SU-DHL-6 (cell line): ENCODE data around the gene ABCC3.

Experiments used
- H2AFZ ChIP-seq: fragments of 200-600 bp; sonication (generic); 2 replicates; pipeline ENCODE4 v1.6.1; 2014; ENCODE audit warnings: low read depth, mild to moderate bottlenecking, moderate library complexity, mixed read lengths, antibody characterized with exemption, low read length; ENCODE audit not compliant: severe bottlenecking
- H3F3A ChIP-seq: fragments of 200-600 bp; shearing (Covaris generic); 2 replicates; pipeline ENCODE4 v1.6.0; 2016; ENCODE audit warnings: antibody characterized with exemption, mild to moderate bottlenecking; ENCODE audit not compliant: insufficient read depth
- H3K27ac ChIP-seq: fragments of 200-600 bp; sonication (generic); 2 replicates; pipeline ENCODE4 v1.5.1; 2016; ENCODE audit warnings: low read depth, mild to moderate bottlenecking, low read length, moderate library complexity, mixed read lengths
- H3K27me3 ChIP-seq: fragments of 200-600 bp; sonication (generic), shearing (Covaris generic); 2 replicates; pipeline ENCODE4 v1.6.0; 2014; ENCODE audit warnings: mild to moderate bottlenecking, low read length
- H3K36me3 ChIP-seq: fragments of 200-600 bp; sonication (generic); 2 replicates; pipeline ENCODE4 v1.6.1; 2014; ENCODE audit warnings: mild to moderate bottlenecking, low read length, mixed read lengths
- H3K4me2 ChIP-seq: fragments of 300-600, 200-600 bp; shearing (Covaris generic), sonication (generic); 2 replicates; pipeline ENCODE4 v1.6.0; 2014; ENCODE audit warnings: low read length, low read depth, mild to moderate bottlenecking; ENCODE audit not compliant: poor library complexity, severe bottlenecking
- H3K4me3 ChIP-seq: fragments of 200-600 bp; sonication (generic); 2 replicates; pipeline ENCODE4 v1.5.1; 2014; ENCODE audit warnings: antibody characterized with exemption, low read length, mild to moderate bottlenecking, mixed read lengths; ENCODE audit not compliant: insufficient read depth, poor library complexity, severe bottlenecking
- H3K79me2 ChIP-seq: fragments of 200-600 bp; sonication (generic); 2 replicates; pipeline ENCODE4 v1.6.1; 2014; ENCODE audit warnings: mild to moderate bottlenecking, low read length, moderate library complexity; ENCODE audit not compliant: insufficient read depth
- H3K9ac ChIP-seq: fragments of 200-600 bp; sonication (generic); 2 replicates; pipeline ENCODE4 v1.7.0; 2014; ENCODE audit warnings: mild to moderate bottlenecking, low read length
- H3K9me2 ChIP-seq: fragments of 200-600 bp; sonication (generic); replicated peaks from 2 replicates; pipeline ENCODE4 v1.6.1; 2014; ENCODE audit warnings: low read length; ENCODE audit not compliant: insufficient read depth
- H3K9me3 ChIP-seq: fragments of 200-600 bp; sonication (generic); 2 replicates; pipeline ENCODE4 v1.6.1; 2014; ENCODE audit warnings: low read length, mixed read lengths; ENCODE audit not compliant: insufficient read depth
- H4K20me1 ChIP-seq: fragments of 200-600 bp; sonication (generic); 2 replicates; pipeline ENCODE4 v1.6.1; 2014; ENCODE audit warnings: low read depth, mild to moderate bottlenecking, antibody characterized with exemption, low read length, moderate library complexity, mixed read lengths
- CTCF ChIP-seq: fragments of 200-600 bp; sonication (generic); IDR thresholded peaks from one replicate; pipeline ENCODE4 v1.5.1; 2017; ENCODE audit warnings: antibody characterized with exemption, mild to moderate bottlenecking, low read length, moderate library complexity; ENCODE audit not compliant: insufficient read depth, poor library complexity, severe bottlenecking
- EZH2phosphoT487 ChIP-seq: fragments of 200-600 bp; sonication (generic), shearing (Covaris generic); conservative IDR thresholded peaks from 2 replicates; pipeline ENCODE4 v1.6.1; 2018; ENCODE audit warnings: mild to moderate bottlenecking, antibody characterized with exemption, low read length, moderate library complexity, mixed read lengths

The ABCC3 gene

DNA sequence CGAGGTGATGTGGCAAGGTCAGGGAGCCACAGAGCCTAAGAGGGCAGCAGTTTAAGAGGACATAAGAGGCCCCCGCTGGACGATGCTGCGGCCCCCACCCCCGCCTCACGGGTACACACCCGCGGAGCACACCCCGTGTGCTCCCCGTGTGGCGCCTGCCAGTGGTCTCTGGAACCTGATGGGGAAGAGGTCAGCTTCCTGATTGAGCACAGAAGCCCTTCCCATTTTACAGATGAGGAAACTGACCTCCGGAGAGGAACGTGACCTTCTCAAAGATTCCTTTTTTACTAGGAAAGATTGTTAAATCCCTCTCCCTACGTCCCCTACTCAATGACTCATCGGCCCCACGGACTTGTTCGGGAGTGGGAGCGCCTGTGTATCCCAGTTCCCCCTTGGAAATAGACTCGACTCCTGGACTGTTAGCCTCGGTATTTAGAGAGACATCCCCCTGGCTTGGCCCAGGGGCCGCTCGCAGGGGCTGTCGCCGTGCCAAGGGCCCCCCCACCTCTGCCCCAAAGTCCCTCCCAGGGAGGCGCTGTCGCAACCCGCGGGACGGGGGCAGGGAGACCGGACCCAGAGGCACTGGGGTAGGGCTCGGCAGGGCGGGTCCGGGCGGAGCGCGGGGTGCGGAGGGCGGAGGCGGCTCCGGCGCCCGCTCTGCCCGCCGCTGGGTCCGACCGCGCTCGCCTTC lies at the start of gene ABCC3:
Gene ABCC3 (plus strand): TSS at position 658 of the 691 bp plus-strand sequence. CDS start 56 bp downstream, outside the sequence.
- no peaks in the 10 kb centered on the region for H3K27me3 ChIP-seq
- H3K27ac ChIP-seq = no peak within 1 kb of the TSS
- H4K20me1 ChIP-seq = no peaks in the 10 kb centered on the region
- no peaks in the 10 kb centered on the region for H3K9me3 ChIP-seq
- TF ChIP-seq CTCF = no peak
- H3F3A ChIP-seq = no peaks in the 10 kb centered on the region
- no peak within 1 kb of the TSS for H3K4me2 ChIP-seq
- H3K36me3 ChIP-seq = no peaks in the 10 kb centered on the region
- H3K9me2 ChIP-seq = no peaks in the 10 kb centered on the region
- H3K79me2 ChIP-seq = no peaks in the 10 kb centered on the region
- H3K4me3 ChIP-seq = no peak within 1 kb of the TSS
- H3K9ac ChIP-seq = no peak within 1 kb of the TSS
- no peak within 1 kb of the TSS for H2AFZ ChIP-seq

DNA sequence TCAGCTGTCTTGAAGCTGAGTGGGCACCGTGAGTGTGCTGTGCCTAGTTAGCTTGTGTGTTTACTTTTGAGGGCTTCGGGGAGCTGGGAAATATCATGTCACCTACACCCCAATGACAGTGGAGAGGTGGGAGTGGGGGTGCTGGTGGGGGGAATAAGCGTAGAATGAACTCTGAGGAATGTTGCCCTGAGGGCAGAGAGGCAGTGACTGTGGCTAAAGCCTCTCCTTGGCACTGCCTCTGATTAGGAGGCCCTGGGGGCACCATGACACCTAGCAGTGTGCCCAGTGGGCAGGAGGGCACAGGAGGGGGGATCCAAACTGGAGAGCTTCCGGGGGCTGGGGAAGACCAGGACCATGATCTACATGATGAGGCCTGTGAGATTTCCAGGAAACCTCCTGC lies 49.3 kb upstream of the ABCC3 start:
- Histone ChIP-seq H3F3A (no peaks in the 10 kb centered on the region), H2AFZ (no peak overlapping the region), H3K36me3 (no peaks in the 10 kb centered on the region), H3K9ac (no peak overlapping the region), H3K27ac (no peak overlapping the region), H3K4me3 (no peak overlapping the region), H3K4me2 (no peak overlapping the region), H3K9me2 (no peaks in the 10 kb centered on the region), H3K9me3 (no peaks in the 10 kb centered on the region), H4K20me1 (no peaks in the 10 kb centered on the region), H3K27me3 (no peaks in the 10 kb centered on the region), H3K79me2 (no peaks in the 10 kb centered on the region)
- TF ChIP-seq CTCF (no peak), EZH2phosphoT487 (no peak)

- no peak overlapping the region for H3K4me3 ChIP-seq
- no peaks in the 10 kb centered on the region for H3K9me2 ChIP-seq
- H3K27me3 ChIP-seq = no peaks in the 10 kb centered on the region
- no peak overlapping the region for H2AFZ ChIP-seq
- H3K4me2 ChIP-seq = no peak overlapping the region
- no peaks in the 10 kb centered on the region for H4K20me1 ChIP-seq
- no peaks in the 10 kb centered on the region for H3K36me3 ChIP-seq
- no peak overlapping the region for H3K27ac ChIP-seq
- no peaks in the 10 kb centered on the region for H3K79me2 ChIP-seq
- no peak for TF ChIP-seq CTCF
- TF ChIP-seq EZH2phosphoT487 = no peak
- H3K9me3 ChIP-seq = no peaks in the 10 kb centered on the region
- H3F3A ChIP-seq = no peaks in the 10 kb centered on the region
- no peak overlapping the region for H3K9ac ChIP-seq
Measured at GRCh38 chr17:50585891-50586290, 48.8 kb upstream of the ABCC3 start.
